Measurements from ENCODE around the gene MSL2. TPM values are rescaled to one million over a fixed set of nuclear protein-coding genes. Genes with fewer than 3 reads are reported as not detected.

Gene MSL2
- total RNA-seq, 1 donor from 2014 or later = 42.3 TPM

Other genes with a start within 250 kb of the MSL2 start
- 11.0 TPM for gene PPP2R3A, start 230.6 kb downstream of the MSL2 start, total RNA-seq
- gene PCCB, start 54.0 kb upstream of the MSL2 start, total RNA-seq = 45.1 TPM

Measured in ureter (tissue), 1 donor.